ENCODE measurements around the gene APBB3.
"Not testable (repeated sequence)": the region's sequence is repeated elsewhere in the genome, so short reads cannot be mapped to it uniquely, and the experiment has no call there.

Gene APBB3

DNA sequence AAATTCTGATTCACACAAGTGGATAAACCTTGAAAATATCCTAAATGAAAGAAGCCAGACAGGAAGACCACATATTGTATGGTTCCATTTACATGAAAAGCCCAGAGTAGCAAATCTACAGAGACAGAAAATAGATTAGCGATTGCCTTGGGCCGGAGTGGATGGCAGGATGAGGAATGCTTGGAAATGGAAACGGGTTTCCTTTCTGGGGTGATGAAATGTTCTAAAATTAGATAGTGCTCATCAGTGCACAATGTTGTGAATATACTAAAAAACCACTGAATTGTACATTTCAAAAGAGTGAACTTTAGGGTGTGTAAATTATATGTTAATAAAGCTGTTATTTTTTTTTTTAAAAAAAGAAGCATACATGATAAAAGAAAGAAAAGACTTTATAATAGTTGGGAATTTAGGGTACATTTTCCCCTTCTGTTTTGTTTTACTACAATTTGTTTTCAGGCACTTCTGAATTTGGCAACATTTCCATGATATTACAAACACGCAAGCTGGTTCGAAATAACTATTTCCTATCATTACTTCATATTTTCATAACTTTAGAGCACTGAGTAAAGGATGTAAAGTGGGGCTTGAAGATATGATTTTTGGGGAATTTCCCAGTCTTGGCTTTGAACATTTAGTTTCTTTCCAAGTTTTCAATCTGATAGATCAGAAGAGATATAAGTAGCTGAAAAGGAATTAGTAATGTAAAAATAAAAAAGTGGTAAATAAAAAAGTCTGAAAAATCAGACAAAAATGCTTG, 24.1 kb upstream of the APBB3 start:
- H3K27ac ChIP-seq, result no peak overlapping the region
- H3K9me3 ChIP-seq (ENCODE audit: severe bottlenecking), result peaks cover 6% of the 10 kb centered on the region
- no peak overlapping the region for H3K4me3 ChIP-seq (ENCODE audit: low read depth, low read length)
- TF ChIP-seq CTCF (IDR thresholded peaks at IDR 0.05; ENCODE audit: low read depth, low read length), result no peak
- H3K36me3 ChIP-seq, result no peaks in the 10 kb centered on the region
- no peaks in the 10 kb centered on the region for H3K27me3 ChIP-seq (ENCODE audit: insufficient read depth, low read depth, severe bottlenecking)
- no peak for DNase-seq

- H3K4me3 ChIP-seq (ENCODE audit: low read depth, low read length), result no peak overlapping the region
- no peaks in the 10 kb centered on the region for H3K27me3 ChIP-seq (ENCODE audit: insufficient read depth, low read depth, severe bottlenecking)
- peaks cover 6% of the 10 kb centered on the region for H3K9me3 ChIP-seq (ENCODE audit: severe bottlenecking)
- no peak overlapping the region for H3K27ac ChIP-seq
- no peak for DNase-seq
- H3K36me3 ChIP-seq, result no peaks in the 10 kb centered on the region
- no peak for TF ChIP-seq CTCF (IDR thresholded peaks at IDR 0.05; ENCODE audit: low read depth, low read length)
Observed at GRCh38 chr5:140587495-140587894, 23.1 kb upstream of the APBB3 start.

DNA sequence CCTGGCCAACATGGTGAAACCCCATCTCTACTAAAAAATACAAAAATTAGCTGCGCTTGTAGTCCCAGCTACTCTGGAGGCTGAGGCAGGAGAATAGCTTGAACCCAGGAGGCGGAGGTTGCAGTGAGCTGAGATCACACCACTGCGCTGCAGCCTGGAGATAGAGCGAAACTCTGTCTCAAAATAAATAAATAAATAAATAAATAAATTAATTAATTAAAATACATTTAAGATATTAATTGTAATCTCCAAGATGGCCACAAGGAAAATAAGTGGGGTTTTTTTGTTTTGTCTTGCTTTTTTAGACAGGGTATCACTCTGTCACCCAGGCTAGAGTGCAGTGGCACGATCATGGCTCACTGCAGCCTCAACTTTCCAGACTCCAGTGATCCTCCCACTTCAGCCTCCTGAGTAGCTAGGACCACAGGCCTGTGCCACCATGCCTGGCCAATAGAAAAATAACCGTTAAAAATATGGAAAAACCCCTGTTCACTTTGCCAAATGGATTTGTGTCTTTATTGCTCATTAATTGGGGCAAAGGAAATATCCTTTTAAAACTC, 14.9 kb upstream of the APBB3 start:
- H3K27me3 ChIP-seq (ENCODE audit: insufficient read depth, low read depth, severe bottlenecking); H3K4me3 ChIP-seq (ENCODE audit: low read depth, low read length); H3K36me3 ChIP-seq; H3K9me3 ChIP-seq (ENCODE audit: severe bottlenecking); H3K27ac ChIP-seq; DNase-seq: not testable (repeated sequence)

GRCh38 chr5:140576776-140577201, 12.4 kb upstream of the APBB3 start:
- no peak overlapping the region for H3K27ac ChIP-seq
- H3K27me3 ChIP-seq (ENCODE audit: insufficient read depth, low read depth, severe bottlenecking), result no peaks in the 10 kb centered on the region
- no peak overlapping the region for H3K4me3 ChIP-seq (ENCODE audit: low read depth, low read length)
- TF ChIP-seq CTCF (IDR thresholded peaks at IDR 0.05; ENCODE audit: low read depth, low read length), result no peak
- no peaks in the 10 kb centered on the region for H3K9me3 ChIP-seq (ENCODE audit: severe bottlenecking)
- H3K36me3 ChIP-seq, result no peaks in the 10 kb centered on the region
- DNase-seq, result no peak

DNA sequence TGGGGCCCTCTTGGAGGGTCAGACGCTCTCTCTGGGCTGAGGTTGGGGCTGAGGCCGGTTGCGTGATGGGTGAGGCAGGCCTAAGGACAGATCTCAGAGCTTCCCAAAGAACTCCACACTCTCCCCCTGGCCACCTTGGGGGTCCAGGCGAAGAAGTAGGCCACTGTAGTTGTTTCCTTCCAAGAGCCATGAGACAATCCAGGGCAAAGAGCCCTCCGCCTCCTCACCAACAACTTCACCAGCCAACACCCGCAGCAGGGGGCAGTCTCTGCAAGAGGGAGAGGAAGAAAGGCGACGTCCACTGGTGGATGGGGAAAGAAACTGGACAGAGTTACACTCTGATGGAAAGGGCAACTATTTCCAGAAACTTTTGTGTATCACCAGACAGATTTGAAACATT, 10.9 kb upstream of the APBB3 start:
- no peak overlapping the region for H3K27ac ChIP-seq
- H3K27me3 ChIP-seq (ENCODE audit: insufficient read depth, low read depth, severe bottlenecking), result no peaks in the 10 kb centered on the region
- H3K36me3 ChIP-seq, result no peaks in the 10 kb centered on the region
- no peaks in the 10 kb centered on the region for H3K9me3 ChIP-seq (ENCODE audit: severe bottlenecking)
- DNase-seq, result peak; percentile 60
- no peak overlapping the region for H3K4me3 ChIP-seq (ENCODE audit: low read depth, low read length)
- peak; percentile 42 for TF ChIP-seq CTCF (IDR thresholded peaks at IDR 0.05; ENCODE audit: low read depth, low read length)

DNA sequence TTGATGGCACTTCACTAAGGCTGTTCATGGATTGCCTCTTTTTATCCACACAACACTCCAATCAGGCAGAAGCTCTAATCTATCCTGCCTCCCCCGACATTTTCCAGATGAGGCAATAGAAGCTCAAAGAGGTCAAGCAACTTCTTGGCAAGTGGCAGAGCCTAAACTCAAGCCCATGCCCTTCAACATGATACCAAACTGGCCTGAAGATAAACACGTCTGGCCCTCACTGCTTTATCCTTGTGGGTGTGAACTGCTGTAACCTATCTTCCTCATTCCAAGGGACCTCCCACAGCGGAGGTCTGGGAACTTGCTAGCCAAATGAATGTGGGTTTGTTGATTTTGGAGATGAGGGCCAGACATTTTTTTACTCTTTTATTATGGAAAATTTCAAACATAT, 9.8 kb upstream of the APBB3 start:
- H3K9me3 ChIP-seq (ENCODE audit: severe bottlenecking), result no peaks in the 10 kb centered on the region
- no peaks in the 10 kb centered on the region for H3K36me3 ChIP-seq
- H3K27me3 ChIP-seq (ENCODE audit: insufficient read depth, low read depth, severe bottlenecking), result no peaks in the 10 kb centered on the region
- H3K4me3 ChIP-seq (ENCODE audit: low read depth, low read length), result no peak overlapping the region
- H3K27ac ChIP-seq, result no peak overlapping the region
- TF ChIP-seq CTCF (IDR thresholded peaks at IDR 0.05; ENCODE audit: low read depth, low read length), result no peak
- DNase-seq, result no peak
